PFSK-1 (cell line): Measurements from ENCODE around the gene ZNF407.

Source experiments
- FOXP2 ChIP-seq: optimal IDR thresholded peaks from 2 replicates; pipeline ENCODE3; 2011; ENCODE audit warnings: borderline replicate concordance, control low read depth, inconsistent platforms; ENCODE audit not compliant: insufficient read depth; ENCODE audit errors: extremely low read length, extremely low read depth
- POLR2AphosphoS5 ChIP-seq: IDR thresholded peaks from 2 replicates; pipeline ENCODE4 v1.6.1; 2012; ENCODE audit warnings: low read depth, mild to moderate bottlenecking, control low read depth, low read length, moderate library complexity
- SIN3A ChIP-seq: IDR thresholded peaks from 2 replicates; pipeline ENCODE4 v1.6.1; 2012; ENCODE audit warnings: mild to moderate bottlenecking, low read length, moderate library complexity, borderline replicate concordance; ENCODE audit not compliant: insufficient read depth
- TAF1 ChIP-seq: IDR thresholded peaks from 2 replicates; pipeline ENCODE4 v1.6.1; 2012; ENCODE audit warnings: low read length, control low read depth, borderline replicate concordance; ENCODE audit not compliant: insufficient read depth
- TF ChIP-seq, protein P1 (sequence below), 2 experiments: IDR thresholded peaks; 2 replicates each; pipeline versions ENCODE4 v1.6.1 to v1.8.0; 2011 to 2012; ENCODE audit warnings: low read depth in 2 of 2, low read length in 2 of 2, control low read depth in 1 of 2, inconsistent platforms in 1 of 2, mild to moderate bottlenecking in 1 of 2, moderate library complexity in 1 of 2; ENCODE audit not compliant: insufficient read depth in 1 of 2

Gene ZNF407

DNA sequence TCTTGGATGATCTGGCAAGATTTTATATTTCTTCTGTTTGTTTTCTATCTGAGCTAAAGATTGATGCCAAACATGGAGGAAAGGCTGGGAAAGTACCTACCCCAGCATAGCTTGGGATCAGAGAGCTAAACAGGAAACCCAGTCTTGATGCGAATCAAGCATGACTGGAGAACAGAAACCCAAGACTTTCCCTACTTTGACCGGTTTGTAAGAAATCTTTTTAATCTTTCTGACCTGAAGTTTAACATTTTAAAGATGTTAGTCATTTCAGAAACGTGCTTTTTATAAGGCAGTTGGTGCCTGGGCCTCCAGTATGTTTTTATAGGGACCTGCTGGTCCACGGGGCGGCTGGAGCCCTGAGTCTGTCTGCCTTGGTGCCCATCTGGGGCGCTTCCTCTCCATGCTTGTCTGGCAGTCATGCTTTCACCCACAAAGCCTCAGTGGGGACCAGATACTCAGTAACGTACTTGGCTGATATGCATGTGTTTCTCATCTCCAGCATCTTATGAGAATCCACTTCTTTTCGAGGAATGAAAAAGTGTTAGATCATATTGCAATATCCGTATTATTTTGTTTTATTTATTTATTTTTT lies 344.7 kb downstream of the ZNF407 start:
- TF ChIP-seq, protein P1, sequence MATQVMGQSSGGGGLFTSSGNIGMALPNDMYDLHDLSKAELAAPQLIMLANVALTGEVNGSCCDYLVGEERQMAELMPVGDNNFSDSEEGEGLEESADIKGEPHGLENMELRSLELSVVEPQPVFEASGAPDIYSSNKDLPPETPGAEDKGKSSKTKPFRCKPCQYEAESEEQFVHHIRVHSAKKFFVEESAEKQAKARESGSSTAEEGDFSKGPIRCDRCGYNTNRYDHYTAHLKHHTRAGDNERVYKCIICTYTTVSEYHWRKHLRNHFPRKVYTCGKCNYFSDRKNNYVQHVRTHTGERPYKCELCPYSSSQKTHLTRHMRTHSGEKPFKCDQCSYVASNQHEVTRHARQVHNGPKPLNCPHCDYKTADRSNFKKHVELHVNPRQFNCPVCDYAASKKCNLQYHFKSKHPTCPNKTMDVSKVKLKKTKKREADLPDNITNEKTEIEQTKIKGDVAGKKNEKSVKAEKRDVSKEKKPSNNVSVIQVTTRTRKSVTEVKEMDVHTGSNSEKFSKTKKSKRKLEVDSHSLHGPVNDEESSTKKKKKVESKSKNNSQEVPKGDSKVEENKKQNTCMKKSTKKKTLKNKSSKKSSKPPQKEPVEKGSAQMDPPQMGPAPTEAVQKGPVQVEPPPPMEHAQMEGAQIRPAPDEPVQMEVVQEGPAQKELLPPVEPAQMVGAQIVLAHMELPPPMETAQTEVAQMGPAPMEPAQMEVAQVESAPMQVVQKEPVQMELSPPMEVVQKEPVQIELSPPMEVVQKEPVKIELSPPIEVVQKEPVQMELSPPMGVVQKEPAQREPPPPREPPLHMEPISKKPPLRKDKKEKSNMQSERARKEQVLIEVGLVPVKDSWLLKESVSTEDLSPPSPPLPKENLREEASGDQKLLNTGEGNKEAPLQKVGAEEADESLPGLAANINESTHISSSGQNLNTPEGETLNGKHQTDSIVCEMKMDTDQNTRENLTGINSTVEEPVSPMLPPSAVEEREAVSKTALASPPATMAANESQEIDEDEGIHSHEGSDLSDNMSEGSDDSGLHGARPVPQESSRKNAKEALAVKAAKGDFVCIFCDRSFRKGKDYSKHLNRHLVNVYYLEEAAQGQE (IDR thresholded peaks at IDR 0.05; ENCODE audit: insufficient read depth in 1 of 2, low read depth in 2 of 2, low read length in 2 of 2): no peak
- TF ChIP-seq TAF1 (no peak), POLR2AphosphoS5 (no peak), SIN3A (no peak), FOXP2 (no peak)

DNA sequence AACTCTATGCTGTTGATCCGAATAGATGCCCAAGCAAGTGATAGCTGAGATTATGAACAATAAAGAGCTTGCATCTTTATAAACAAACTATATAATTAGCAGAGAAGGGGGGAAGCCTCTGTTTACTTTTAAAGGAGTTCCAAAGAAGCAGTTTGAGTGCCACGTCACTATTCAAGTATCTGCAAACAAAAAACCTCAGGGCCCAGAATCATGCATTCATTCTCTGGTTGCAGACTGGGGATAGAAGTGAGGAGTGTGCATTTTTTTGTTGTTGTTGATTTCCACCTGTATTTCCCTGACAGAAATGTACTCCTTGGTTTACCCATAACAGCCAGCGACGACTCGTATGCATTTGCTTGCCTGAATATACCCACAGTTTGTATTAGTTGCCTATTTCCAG lies 347.0 kb downstream of the ZNF407 start:
- TF ChIP-seq TAF1 (no peak), FOXP2 (no peak), POLR2AphosphoS5 (no peak), SIN3A (no peak)
- TF ChIP-seq, protein P1 (IDR thresholded peaks at IDR 0.05; ENCODE audit: insufficient read depth in 1 of 2, low read depth in 2 of 2, low read length in 2 of 2): no peak

DNA sequence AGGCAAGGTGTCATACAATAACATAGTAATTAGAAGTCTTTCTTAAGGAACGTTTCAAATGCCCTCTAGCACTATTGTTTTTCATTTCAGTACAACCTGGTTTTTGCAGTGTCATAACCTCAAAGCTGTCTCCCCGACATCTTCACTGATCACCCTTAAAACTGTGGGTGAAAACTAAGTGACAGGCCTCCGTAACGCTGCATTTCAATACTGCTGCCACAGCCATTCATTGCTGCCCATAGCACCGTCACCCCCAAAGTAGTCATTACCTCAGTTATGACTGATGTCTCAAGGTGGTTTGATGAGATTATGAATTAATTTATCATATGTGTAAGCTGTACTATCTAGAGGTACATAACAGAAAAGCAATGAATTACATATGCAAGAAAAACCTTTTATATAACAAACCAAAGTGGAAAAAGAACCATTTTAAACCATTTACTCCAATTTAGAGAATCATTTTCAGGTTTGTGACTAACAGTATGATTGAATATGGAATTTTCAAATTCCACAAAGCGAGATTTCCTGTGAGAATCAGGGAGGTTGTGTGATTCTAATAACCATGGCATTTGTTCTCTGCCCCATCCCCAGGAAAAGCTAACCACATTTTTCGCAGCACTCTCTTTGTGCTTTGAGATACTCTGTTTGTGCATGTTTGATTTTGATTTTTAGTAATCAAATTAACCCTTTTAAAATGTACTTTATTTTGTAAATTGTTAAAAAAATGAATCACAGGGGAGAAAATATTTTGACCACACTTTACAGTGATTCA lies 348.3 kb downstream of the ZNF407 start:
- TF ChIP-seq TAF1 (no peak), POLR2AphosphoS5 (no peak)
- TF ChIP-seq, protein P1 (IDR thresholded peaks at IDR 0.05; ENCODE audit: insufficient read depth in 1 of 2, low read depth in 2 of 2, low read length in 2 of 2): no peak

DNA sequence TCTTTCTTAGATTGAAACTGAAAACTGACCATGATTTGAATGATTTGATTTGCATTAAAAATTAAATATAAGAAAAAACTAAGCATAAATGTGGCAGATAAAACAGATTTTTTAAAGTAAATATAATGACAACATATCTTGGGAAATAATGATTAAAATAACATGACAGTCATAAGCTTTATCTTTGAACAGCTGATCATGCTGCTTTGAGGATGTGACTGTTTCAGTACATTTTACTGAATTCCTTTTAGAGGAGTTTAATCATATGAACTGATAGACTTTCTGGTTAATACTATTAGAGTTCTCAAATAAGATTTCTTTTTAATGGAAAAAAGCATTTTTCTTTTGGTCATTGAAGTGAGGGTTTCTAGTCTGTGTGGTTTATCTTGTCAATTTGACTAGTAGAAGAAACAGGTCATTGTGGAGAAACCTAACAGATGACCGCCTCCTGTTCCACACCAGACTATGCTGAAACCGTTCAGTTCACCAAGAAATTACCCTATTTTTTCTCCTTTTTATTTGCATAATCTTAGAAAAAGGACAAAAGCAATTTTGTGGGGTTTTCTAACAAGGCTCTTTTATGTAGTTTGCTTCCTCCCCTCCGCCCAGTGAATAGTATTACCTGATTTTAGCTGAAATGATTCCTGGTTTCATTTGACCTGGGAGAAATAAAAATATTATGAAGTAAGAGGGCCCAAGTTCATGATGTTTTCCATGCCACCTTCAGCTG lies 349.1 kb downstream of the ZNF407 start:
- TF ChIP-seq POLR2AphosphoS5: no peak
- TF ChIP-seq SIN3A: no peak
- no peak for TF ChIP-seq TAF1
- no peak for TF ChIP-seq FOXP2
- TF ChIP-seq, protein P1 (IDR thresholded peaks at IDR 0.05; ENCODE audit: insufficient read depth in 1 of 2, low read depth in 2 of 2, low read length in 2 of 2): no peak
